ENCODE results near the gene ZBTB16.

- TF ChIP-seq TCF12 (IDR thresholded peaks at IDR 0.05) = no peak
- no peak for TF ChIP-seq TCF12 (CRISPR knock-in tag; IDR thresholded peaks at IDR 0.05)
- TF ChIP-seq, protein P1, sequence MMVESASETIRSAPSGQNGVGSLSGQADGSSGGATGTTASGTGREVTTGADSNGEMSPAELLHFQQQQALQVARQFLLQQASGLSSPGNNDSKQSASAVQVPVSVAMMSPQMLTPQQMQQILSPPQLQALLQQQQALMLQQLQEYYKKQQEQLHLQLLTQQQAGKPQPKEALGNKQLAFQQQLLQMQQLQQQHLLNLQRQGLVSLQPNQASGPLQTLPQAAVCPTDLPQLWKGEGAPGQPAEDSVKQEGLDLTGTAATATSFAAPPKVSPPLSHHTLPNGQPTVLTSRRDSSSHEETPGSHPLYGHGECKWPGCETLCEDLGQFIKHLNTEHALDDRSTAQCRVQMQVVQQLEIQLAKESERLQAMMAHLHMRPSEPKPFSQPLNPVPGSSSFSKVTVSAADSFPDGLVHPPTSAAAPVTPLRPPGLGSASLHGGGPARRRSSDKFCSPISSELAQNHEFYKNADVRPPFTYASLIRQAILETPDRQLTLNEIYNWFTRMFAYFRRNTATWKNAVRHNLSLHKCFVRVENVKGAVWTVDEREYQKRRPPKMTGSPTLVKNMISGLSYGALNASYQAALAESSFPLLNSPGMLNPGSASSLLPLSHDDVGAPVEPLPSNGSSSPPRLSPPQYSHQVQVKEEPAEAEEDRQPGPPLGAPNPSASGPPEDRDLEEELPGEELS (CRISPR knock-in tag; IDR thresholded peaks at IDR 0.05) = no peak
- TF ChIP-seq ZNF724P (CRISPR knock-in tag; IDR thresholded peaks at IDR 0.05; ENCODE audit: borderline replicate concordance) = no peak
These were observed 1.0 kb downstream of the ZBTB16 start for GRCh38 chr11:114060392-114061047.

Data from HepG2 (cell line).